ENCODE results near the gene ILKAP.

DNA sequence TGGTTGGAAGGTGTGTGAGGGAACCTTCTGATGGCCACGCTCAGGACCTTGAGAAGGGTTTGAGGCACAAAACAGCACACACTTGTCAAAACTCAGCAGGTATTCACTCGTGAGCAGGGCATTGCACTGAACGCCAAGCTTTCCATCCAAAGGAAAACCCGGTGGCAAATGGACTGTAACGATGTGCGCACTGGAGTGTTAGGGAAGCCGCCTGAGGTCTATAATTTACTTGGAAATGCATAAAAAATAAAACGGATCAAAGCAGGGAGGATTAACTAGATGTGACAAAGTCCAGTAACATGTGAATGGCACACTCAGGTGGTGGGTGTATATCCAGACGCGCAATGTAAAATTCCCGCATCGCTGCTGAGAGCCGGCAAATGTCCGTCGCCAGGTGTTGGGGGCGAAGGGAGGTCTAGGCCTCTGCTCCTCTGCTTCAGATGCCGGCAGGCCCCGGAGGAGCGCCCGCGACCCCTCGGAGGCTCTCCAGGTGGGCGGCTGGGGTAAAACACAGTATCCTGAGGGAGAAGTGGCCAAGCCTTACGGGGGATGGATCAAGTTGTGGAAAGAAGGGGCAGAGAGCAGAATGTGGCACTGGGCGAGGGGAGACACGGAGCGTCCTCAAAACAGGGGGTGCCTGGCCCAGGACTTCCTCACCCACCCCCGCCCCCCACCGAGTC lies 21.0 kb upstream of the ILKAP start:
- no peak for TF ChIP-seq POLR2A (IDR thresholded peaks at IDR 0.05; ENCODE audit: low read depth, low read length)
- TF ChIP-seq POLR2AphosphoS5 (IDR thresholded peaks at IDR 0.05; ENCODE audit: low read depth, low read length) = no peak
- TF ChIP-seq TAF1 (IDR thresholded peaks at IDR 0.05; ENCODE audit: borderline replicate concordance, low read depth, low read length) = no peak

All from GM12892 (cell line).